Dedifferentiated amniotic fluid mesenchymal stem cell (primary cell): ENCODE measurements around the gene STRADB.
"Not testable (repeated sequence)": the region's sequence is repeated elsewhere in the genome, so short reads cannot be mapped to it uniquely, and the experiment has no call there.

Experiments
- DNase-seq: peaks from one replicate; pipeline ENCODE4 v3.0.0-alpha.2; 2016; ENCODE audit errors: extremely low spot score

The STRADB gene

DNA sequence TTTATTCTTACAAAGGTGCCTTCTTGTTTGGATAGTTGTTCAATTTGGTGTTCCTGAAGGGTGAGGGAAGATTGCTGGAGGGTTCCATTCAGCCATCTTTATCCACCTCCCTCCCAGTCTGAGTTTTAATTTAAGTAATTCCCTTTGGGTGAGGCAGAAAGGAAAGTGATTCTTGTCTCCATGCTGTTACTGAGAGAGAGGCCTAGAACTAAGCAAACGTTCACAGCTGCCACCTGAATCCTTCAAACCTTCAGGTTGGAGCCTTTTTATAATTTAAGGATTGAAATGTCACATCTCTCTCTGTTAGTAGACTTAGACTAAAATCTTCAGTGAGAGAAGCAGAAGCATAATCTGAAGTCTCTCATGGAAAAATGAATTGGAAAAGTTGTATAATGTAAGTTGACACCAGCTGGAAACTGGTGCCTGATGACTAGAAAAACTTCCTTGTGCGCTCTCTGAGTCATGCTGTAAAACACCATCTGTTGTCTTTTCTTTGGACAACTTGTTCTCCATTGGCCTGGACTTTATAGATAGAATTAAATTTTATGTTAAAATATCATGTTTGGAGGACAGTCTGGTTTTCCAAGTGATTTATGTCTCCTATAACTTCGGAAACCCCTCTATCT, 14.6 kb downstream of the STRADB start:
- DNase-seq = peak; percentile 84

DNA sequence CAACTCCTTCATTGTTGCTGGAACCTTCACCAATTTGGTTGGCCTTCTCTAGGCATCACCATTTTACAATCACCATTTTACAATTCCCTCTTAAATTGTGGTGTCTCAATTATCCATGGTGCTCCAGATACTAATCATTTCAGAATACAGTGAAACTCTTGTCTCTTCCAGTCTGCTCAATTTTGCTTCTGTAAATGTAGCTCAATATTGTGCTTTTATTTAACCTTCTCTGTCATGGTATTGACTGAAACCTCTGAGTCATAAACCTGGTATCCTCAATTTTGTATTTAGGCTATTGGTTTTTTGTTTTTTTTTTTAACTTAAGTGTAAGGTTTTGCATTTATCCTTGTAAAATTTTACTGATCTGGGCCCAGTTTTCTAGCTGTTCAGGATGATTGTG, 16.1 kb downstream of the STRADB start:
- DNase-seq = no peak

DNA sequence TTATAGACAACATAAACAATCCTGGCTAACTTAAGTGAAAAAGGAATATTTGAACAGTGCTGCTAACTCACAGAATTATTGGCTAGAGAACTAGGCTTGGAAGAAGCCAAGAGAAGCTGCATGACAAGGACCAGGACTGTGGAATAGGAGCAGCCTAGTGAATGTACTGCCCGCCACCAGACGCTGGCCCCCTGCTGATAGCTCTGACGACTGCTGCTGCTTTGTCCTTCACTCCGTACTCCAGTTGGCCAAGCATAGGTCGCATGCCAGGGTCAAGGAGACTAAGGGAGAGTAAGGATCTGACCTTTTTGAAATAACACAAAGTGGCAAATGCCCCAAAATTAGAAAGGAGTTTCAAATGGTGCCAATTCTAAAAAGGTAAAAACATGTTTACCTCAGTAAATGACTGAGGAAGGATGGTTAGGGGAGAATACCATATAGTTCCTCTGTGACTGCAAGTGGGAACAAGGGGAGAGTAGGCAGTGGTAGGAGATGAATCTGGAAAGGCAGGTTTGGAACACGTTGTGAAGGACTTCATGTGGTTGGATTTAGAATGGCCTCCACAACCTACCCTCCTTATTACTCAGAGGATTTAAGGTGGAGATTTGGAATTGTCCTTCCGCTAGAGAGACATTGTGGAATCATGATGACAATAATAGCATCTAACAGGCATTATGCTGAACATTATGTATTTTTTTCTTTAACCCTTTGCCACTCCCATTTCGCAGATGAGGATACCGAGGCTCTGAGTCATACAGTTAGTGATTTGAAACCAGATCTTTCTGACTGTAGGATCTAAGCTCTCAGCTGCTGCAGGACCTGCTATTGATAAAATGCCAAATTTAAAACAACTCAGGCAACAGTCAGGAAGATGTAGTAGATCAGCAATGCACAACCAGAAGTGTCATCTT, 19.5 kb downstream of the STRADB start:
- no peak for DNase-seq

DNA sequence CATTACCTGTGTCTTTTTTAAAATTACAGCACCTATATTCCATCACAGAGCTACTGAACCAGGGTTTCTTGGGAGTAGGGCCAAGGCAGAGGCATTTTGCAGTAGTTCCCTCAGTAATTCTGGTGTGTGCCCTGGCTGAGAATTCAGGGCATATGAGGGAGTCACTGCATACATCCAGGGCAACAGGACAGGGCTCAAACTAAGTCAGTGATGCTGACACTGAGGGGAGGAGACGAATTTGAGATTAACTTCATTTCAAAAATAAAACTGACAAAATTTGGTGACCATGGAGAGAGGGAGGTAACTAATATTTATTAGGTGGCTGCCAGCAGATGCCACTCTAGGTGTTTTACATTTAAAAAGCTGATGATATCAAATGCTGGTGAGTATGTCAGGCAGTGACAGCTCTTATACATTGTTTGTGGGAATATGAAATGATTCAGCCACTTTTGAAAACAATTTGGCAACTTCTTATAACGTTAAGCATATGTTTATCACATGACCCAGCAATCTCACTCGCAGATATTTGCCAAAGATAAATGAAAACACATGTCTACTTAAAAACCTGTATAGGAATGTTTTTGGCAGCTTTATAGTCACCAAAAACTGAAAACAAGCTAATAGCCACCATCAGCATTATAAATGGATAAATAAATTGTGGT, 20.3 kb downstream of the STRADB start:
- peak; percentile 48 for DNase-seq

DNA sequence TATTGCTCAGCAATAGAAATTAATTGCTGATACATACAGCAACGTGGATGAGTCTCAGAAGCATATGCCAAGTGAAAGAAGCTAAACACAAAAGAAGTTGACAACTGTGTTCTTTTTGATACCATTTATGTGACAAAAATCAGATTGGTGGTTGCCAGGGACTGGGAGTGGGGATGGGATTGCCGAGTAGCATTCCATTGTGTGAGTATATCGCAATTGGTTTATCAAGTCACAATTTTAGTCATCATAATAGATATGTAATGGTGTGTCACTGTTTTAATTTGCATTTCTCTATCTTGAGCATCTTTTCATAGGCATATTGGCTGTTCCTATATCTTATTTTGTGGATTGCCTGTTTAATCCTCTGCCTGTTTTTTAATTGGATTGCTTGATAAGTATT, 20.9 kb downstream of the STRADB start:
- no peak for DNase-seq

DNA sequence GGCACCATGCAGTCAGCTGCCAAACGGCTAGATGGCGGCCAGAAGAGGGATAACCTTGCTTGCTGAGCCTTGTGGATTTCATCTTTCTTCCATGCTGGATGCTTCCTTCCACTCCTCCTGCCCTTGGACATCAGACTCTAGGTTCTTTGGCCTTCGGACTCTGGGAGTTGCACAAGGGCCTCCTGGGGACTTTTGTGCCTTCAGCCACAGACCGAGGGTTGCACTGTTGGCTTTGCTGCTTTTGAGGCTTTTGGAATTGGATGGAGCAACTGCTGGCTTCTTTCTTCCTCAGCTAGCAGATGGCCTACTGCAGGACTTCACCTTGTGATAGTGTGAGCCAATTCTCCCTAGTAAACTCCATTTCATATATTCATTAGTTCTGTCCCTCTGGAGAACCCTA, 31.0 kb downstream of the STRADB start:
- no peak for DNase-seq

DNA sequence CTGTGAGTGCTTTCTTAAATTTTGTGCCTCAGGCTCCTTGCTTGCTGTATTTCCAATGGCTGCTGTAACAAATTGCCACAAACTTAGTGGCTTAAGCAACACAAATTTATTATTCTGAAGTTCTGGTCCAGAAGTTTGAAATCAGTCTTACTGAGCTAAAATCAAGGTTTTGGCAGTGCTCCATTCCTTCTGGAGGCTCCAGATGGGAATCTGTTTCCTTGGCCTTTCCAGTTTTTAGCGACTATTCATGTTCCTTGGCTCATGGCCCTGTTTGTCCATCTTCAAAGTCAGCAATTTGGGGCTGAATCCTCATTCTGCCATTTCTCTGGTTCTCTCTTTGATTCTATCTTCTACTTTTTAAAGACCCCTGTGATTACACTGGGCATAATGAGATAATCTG, 31.8 kb downstream of the STRADB start:
- no peak for DNase-seq

DNA sequence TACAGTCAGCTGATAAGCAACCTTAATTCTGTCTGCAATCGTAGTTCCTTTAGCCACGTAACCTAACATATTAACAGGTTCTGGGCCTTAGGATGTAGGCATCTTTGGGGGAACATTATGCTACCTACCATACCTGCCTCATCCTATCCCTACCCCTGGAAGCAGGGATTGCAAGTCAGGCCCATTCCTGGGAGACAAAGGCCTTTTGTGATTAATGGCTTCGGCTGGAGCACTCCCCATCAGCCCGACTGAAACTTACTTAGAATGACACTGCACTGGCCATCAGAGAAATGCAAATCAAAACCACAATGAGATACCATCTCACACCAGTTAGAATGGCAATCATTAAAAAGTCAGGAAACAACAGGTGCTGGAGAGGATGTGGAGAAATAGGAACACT, 32.2 kb downstream of the STRADB start:
- DNase-seq = not testable (repeated sequence)

DNA sequence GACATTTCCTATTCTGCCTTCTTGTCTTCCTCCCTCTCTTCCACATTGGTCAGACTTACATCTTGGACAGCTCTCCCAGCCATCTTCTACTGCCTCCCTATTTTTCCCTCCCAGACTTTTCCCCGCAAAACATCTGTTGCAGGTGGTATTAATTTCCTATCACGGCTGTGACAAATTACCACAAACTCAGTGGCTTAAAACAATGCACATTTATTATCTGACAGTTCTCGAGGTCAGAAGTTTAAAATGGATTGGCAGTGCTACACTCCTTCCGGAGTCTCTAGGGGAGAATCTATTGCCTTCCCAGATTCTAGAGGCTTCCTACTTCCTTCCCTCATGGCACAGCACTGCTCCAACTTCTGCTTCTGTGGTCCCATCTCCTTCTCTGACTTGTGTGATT, 33.3 kb downstream of the STRADB start:
- no peak for DNase-seq

DNA sequence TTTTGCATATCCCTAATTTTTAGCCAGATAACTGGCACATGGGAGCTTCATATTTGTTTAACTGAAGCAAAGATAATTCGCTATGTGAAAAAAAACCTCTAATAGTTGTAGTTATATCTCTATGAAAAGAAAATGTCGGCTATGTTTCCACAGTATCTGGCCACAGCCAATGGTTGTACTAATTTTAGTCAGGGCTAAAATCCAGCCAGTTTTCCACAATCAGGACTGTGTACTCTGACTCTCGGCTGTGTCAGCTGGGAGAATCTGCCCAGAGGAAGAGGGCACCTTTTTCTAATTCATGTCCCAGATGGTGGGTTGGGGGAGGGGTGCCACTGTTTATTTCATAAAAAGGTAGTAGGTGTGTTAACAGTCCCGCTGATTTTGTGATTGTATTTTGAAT, 38.8 kb downstream of the STRADB start:
- no peak for DNase-seq

DNA sequence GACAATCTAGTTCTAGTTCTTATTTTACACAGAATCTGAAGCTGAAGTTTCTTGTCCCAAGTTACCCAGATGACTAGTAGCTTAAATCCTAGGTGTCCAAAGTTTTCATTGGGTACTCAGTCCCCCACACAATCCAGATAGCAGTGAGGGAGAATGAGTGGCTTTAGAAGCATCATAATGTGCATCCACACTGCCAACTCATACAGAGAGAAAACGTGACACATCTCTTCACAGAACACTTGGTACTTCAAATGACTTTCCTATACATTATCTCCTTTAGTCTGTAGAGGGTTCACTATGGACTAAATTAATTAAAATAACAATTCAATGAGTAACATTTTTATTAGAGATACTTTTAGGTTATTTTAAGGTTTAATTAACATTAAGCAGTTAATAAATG, 45.2 kb downstream of the STRADB start:
- DNase-seq = no peak

DNA sequence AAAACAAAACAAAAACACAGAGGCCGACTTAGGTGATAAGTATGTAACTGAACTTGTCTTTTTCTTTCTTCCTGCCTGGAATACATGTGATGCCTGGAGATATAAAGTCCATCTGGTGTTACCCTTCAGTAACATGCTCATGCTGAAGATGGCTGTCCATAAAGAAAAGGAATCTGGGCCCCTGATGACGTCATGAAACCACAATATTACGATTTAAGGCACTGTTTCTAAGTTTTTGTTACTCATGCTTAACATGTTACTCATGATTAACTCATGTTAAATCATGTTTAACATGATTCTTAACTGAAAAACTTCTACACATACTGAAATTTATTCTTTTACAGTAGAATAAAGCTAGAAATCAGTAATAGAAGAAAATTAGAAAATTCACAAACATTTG, 49.0 kb downstream of the STRADB start:
- DNase-seq = no peak

DNA sequence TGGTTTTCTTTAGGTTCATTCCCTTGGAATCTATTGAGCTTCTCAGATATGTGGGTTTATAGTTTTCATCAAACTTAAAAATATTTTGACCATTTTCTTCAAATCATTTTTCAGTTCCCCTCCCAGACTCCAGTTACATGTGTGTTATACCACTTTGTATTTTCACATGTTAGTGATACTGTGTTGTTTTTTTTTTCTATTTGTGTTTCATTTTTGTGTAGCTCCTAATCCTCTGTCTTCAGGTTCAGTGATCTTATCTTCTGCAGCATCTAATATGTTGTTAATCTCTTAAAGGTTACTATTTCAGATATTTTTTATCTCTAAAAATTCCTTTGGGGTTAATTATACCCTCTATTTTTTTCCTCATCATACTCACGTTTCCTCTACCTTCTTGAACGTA, 51.2 kb downstream of the STRADB start:
- no peak for DNase-seq

DNA sequence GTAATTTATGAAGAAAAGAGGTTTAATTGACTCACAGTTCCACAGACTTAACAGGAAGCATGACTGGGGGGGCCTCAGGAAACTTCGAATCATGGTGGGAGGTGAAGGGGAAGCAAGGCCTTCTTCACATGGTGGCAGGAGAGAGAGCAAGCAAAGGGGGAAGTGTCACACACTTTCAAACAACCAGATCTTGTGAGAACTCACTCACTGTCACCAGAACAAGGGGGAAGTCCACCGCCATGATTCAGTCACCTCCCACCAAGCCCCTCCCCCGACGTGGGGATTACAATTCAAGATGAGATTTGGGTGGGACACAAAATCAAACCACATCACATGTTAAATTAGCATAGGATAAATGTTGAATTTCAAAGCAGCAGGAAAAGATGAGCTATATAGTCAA, 56.2 kb downstream of the STRADB start:
- no peak for DNase-seq

DNA sequence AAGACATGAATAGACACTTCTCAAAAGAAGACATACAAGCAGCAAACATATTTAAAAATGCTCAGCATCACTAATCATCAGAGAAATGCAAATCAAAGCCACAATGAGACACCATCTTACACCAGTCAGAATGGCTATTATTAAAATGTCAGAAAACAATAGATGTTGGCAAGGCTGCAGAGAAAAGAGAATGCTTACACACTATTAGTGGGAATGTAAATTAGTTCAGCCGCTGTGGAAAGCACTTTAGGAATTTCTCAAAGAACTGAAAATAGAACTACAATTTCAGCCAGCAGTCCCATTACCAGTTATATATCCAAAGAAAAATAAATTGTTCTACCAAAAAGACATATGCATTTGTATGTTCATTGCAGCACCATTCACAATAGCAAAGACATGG, 61.7 kb downstream of the STRADB start:
- DNase-seq = no peak

DNA sequence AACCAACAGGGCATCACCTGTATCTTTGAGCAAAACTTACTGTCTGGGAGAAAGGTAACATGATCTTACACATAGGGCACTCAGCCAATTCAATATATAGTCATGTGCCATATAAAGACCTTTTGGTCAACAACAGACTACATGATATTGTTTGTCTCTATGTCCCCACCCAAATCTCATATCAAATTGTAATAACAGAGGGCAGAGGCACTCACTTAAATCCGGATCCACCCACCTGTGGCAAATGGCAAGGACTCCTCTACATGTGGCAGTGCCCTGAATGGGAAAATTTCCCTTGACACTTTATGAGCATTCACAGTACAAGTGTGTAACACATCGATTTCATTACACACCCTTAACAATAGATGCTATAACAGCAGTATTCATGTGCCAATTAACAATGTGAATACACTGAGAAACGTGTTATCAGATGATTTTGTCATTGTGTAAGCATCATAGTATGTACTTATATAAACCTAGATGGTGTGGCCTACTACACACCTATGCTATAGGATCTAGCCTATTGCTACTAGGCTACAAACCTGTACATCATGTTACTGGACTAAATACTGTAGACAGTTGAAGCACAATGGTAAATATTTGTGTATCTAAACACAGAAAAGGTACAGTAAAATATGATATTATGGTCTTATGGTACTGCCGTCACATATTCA, 64.2 kb downstream of the STRADB start:
- no peak for DNase-seq

DNA sequence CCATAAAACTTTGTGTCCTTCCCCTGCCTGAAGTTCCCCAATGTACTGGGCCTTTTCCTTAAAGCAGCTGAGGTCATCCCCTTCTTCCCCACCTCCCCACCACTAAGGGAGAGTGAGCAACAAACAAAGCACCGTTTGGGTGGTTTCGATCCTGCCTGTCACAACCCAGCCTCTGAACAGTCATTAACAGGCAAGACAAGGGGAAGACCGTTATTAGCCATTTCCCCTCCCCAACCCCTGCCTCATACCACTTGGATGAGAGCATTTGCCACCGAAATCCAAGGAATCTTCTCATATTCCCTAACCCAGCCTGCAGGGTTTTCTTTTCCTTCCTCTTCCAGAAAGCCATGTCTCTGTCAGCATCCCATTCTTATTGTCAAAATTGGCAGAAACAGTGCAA, 65.6 kb downstream of the STRADB start:
- DNase-seq = no peak

DNA sequence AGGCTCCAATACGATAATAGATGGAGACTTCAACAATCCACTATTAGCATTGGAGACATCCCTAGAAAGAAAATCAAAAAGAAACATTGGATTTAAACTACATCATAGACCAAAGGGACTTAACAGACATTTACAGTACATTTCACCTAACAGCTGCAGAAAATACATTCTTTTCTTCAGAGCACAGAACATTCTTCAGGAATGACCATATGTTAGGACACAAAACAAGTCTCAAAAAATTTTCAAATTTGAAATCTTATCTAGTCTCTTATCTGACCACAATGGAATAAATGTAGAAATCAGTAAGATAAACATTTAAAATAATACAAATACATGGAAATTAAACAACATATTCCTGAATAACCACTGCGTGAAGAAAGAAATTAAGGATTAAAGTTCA, 68.7 kb downstream of the STRADB start:
- DNase-seq = no peak

DNA sequence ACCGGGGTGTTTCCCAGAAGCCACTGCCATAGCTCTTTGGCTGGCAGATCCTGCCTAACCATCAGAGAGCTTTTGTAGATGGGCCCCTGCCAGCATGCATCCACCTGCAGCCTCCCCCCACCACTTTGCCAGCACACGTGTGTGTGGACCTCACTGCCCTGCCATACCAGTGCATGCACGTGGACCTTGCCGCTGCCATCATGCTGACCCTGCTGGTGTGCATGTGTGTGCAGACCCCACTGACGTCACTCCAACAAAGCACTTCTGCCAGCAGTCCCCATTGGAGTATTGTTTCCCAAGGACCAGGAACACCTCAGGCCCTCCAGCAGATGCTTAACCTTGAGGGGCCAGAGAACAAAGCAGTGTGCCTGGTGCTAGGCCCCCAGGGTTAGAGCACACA, 71.4 kb downstream of the STRADB start:
- no peak for DNase-seq

DNA sequence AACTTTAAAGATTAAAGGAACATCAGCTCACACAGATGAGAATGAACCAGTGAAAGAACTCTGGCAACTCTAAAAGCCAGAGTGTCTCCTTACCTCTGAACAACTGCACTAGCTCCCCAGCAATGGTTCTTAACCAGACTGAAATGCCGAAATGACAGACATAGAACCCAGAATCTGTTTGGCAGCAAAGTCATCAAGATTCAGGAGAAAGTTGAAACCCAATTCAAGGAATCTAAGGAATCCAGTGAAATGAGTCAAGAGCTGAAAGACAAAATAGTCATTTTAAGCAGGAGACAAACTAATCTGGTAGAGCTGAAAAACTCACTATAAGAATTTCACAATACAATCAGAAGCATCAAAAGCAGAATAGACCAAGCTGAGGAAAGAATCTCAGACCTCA, 72.0 kb downstream of the STRADB start:
- no peak for DNase-seq
